ENCODE data around the gene ASTN2.

ASTN2 gene, protein sequence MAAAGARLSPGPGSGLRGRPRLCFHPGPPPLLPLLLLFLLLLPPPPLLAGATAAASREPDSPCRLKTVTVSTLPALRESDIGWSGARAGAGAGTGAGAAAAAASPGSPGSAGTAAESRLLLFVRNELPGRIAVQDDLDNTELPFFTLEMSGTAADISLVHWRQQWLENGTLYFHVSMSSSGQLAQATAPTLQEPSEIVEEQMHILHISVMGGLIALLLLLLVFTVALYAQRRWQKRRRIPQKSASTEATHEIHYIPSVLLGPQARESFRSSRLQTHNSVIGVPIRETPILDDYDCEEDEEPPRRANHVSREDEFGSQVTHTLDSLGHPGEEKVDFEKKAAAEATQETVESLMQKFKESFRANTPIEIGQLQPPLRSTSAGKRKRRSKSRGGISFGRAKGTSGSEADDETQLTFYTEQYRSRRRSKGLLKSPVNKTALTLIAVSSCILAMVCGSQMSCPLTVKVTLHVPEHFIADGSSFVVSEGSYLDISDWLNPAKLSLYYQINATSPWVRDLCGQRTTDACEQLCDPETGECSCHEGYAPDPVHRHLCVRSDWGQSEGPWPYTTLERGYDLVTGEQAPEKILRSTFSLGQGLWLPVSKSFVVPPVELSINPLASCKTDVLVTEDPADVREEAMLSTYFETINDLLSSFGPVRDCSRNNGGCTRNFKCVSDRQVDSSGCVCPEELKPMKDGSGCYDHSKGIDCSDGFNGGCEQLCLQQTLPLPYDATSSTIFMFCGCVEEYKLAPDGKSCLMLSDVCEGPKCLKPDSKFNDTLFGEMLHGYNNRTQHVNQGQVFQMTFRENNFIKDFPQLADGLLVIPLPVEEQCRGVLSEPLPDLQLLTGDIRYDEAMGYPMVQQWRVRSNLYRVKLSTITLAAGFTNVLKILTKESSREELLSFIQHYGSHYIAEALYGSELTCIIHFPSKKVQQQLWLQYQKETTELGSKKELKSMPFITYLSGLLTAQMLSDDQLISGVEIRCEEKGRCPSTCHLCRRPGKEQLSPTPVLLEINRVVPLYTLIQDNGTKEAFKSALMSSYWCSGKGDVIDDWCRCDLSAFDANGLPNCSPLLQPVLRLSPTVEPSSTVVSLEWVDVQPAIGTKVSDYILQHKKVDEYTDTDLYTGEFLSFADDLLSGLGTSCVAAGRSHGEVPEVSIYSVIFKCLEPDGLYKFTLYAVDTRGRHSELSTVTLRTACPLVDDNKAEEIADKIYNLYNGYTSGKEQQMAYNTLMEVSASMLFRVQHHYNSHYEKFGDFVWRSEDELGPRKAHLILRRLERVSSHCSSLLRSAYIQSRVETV (N-terminal part only)

DNA sequence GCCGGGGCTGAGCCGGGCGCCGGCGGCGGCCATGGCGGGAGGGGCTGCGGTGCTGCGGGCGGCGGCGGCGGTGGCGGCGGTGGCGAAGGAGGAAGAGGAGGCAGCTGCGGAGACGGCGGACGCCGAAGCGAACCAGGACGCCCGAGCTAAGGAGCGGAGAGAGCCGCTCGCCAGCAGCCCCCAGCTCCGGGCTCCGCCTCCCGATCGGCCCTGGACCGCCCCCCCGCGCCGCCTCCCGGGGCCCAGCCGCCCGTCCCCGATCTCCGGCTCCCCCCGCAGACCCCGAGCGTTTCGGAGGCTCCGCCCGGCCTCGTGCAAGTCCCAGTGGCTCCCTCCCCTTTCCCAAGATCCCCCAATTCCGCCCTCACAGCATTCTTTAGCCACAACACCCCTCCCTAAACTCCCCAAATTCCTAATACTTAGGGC, at the start of gene ASTN2:
TSS of gene ASTN2 (minus strand) at position 152 of the 426 bp plus-strand sequence. CDS start at position 33, 119 bp downstream.
- no peak for DNase-seq

DNA sequence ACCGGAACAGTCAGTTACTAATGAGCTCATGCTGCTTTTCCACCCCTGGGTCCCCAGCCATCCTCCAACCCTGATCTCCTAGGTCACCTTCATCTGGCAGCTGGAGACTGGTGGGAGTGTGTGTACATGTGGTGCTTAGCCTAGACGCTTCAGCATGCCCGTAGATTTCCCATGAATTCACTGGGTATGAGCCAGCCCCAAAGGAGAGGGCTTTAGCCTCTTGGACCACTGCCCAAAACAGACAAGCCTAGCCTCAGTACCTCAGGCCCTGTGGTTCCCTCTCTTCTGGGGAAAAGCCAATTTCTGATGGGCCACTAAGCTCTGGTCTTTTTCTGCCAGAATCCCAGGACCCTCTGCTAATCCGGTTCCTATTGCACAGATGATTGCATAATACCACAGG, 48.0 kb upstream of the ASTN2 start:
- DNase-seq: no peak

DNA sequence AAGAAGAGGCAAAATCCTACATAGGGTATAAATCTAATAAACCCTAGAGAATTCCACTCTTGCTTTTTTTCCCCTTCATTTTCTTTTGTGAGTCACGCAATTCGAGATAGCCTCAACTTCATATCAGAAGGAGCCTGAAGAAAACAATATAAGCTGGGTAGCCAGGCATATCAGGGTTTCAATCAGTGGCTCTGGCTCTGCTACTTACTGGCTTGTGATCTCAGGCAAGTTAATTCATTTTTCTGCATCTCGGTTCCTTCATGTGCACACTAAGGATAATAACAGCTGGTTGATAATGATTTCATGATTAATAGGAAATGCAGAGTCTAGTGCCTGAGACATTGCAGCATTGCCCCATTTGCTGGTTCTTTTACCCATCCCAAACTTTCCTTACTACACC, 46.5 kb upstream of the ASTN2 start:
- DNase-seq: no peak

DNA sequence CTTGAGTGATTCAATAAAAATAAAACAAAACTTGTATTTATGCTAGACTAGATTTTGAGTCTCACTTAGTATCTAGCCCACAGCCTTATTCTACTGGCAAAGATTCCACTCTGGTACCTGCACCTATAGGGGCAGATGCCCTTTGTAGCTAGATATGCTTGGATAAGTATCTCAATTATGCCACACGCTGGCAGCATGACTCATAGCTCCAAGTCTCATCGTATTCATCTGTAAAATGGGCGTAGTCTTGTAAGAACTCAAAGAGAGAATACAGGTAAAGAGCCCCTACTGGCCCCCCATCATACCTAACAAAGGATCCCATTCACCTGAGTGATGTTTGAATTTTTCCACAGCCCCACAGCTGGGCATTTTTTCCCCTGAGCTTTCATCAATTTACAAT, 45.9 kb upstream of the ASTN2 start:
- DNase-seq: no peak

DNA sequence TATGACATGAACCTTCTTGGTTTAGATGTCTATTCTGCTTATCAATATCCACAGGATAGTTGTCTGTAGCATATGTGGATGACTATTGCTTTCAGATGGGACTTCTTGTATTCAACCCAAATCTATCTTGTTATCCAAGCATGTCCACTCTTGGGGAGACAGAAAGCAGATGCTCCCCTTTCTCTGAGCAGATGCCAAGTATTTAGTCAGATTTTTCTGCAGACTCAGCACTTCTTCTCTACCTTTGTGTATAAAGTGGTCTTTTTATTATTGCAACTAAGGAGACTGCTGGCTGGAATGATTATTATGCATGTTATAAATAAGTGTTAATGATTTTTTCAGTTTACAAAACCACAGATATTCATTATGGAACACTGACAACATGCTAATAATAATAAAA, 45.1 kb upstream of the ASTN2 start:
- DNase-seq: no peak

DNA sequence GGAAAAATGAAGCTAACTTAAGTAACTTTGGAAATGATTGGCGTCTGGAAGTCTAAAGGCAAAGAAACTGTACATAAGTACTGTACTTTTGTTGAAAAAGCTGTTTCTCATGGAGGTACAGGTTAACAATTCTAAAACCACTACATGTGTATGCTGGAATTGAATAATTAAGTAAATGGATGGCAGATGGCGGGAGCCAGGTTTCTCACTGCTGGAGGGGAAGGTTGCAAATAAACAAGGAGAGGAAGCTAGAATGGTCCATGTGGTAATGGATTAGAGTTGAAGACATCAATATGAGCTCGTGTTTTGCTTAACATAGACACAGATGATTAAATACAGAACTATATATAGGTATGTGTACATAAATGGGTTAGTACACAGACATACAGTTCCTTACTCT, 43.2 kb upstream of the ASTN2 start:
- no peak for DNase-seq

DNA sequence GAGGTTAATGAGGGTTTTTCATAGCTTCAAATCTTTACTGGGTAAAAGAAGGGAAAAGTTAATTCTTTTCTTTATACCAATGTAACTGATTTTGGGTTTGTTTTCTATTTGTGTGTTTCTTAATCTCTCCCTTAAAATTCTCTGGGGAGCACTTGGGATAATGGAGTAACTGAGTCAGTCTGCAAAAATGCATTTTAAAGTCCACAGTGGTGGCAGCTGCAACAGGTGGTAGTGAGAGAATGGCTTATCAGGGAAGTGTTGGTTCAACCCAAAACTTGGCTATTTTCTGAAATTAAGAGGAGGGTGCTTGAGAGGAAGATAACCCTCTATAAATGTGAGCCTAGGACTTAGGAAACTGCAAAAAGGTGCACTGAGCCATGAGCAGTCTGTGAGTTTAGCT, 39.9 kb upstream of the ASTN2 start:
- no peak for DNase-seq

DNA sequence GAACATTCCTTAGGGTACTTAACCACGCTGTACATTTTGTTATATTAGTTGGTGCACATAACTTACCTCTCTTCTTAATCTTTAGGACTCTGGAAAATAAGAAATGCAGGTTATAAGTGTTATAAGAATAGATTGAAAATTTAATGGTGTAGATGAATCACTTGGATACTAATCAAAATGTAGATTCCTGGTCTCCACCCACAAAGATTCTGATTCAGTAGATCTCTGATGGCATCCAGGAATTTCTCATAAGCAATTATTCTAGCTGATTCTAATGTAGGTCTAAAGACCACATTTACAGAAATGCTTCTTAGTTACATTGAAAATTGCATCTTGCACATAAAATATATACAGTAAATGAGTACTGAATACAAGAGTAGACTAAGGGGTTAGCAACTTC, 38.9 kb upstream of the ASTN2 start:
- no peak for DNase-seq

DNA sequence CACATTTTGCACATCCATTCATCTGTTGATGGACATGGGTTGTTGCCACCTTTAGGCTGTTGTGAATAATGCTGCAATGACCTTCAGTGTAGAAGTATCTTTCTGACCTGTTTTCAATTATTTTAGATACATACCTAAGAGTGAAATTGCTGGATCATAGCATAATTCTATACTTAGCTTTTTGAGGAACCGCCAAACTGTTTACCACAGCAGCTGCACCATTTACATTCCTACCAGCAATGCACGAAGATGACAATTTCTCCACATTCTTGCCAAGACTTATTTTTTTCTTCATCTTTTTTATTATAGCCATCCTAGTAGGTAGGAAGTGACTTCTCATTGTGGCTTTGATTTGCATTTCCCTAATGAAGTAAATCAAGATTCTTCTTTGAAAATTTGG, 36.5 kb upstream of the ASTN2 start:
- no peak for DNase-seq

DNA sequence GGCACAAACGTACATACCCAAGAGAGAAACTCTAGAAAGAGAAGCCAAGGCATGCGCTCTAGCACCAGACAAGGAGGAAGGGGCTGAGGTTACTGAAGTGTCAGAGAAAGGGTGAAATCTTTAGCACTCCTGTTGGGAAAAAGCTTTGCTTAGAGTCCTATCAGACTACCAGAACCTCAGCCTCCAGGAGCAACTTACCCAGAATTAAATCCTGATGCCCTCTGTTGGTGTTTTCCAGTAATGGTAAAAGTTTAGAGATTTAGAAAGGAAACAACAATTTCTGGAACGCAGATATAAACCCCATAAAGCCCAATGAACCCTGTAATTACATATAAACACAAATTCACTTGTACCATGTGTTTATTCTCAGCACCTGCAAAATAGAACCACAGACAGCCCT, 33.2 kb upstream of the ASTN2 start:
- peak; percentile 0 for DNase-seq

DNA sequence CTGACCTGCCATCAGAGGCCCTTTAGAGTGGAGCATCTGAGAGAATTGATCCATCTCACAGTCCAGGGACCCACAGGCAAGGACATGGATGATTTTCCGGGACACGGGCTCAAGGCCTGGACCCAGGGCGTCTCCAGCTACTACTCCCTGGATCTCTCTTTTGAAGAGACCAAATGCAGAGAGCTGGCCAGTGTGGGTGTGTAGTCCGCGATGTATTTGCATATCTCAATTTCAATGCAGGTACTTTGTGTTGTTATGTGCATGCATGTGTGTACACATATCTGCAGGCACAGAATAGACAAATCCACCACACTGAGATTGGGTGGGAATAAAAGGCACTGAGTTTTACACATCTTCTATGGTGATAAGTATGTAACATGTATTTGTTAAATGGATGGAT, 30.8 kb upstream of the ASTN2 start:
- DNase-seq: peak; percentile 14

DNA sequence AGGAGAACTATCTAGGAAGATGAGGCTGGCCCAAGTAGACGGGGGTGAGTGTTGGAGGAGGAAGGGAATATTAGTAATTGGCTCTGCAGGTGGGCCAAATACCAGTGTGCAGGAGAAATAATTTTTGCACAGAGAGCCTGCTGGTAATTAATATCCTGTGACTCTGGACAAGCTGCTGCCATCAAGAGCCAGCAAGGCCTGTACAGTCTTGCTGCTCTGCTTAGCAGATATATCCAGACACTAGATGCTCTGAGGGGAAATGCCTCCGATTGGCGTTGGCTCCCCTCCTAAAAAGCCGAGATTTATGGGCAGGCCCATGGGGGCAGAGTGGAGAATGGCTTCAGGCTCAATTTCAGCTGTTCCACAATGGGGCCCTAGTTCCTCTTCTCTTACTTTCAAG, 29.6 kb upstream of the ASTN2 start:
- DNase-seq: no peak

DNA sequence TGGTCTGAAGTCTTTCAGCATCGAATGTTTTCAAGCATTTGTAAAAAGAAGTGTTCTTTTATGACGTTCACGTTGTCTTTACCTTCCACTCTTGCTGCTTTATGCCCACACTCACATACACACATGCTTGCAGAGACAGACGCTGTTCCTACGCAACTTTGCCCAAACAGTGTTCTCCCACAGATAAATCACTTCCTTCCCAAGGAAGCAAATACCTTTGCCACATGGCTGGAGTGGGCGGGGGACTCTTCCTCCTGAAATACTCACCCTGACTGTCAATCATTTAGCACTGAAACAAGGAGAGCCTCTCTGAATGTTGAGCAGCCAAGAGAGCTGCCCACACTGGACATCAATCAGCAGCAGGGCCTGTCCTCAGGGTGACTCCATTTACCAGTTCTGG, 22.4 kb upstream of the ASTN2 start:
- no peak for DNase-seq

DNA sequence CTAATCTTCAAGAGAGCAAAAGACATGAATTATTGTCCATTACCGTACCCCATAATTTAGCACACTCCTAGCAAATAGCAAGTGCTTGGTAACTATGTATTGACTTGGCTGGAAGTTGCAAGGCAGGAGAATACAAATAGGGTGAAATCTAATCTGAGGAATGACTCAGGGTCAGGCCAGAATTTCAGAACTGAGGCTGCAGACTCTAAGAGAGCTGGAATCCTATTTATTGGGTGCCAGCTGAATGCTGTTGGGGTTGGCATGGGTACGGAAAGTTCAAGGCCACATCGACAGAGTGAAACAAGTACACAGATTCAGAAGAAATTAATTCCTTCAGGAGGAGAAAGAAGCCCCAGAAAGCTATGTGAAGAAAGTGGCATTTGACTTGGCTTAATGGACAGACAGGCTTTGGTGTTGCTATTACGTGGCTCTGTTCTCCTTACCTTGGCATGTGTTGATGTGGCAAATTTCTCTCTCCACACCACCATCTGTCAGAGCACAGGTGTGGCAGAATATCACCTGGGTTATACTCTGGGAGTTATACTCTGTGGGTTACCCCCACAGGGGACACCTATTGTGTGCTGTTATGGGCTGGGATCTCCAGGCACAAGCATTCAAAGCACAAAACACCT, 20.9 kb upstream of the ASTN2 start:
- no peak for DNase-seq

DNA sequence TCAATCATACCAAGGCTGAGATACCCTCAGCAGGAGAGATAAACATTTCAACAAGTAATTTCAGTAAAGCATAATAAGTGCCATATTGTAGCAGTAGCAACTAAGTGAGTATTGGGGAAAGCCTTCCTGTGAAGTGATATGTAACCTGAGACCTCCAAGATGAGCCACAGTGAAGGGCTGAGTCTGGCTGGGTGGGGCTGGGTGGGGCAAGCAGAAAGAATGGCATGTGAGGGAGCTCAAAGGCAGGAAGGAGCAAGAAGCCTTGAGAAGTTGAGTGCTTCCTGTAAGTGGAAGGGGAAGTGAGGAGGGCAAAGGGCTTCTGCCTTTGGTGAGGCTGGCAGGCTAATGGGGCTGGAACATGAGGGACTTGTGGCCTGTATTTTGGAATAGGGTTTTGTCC, 19.7 kb upstream of the ASTN2 start:
- DNase-seq: no peak

DNA sequence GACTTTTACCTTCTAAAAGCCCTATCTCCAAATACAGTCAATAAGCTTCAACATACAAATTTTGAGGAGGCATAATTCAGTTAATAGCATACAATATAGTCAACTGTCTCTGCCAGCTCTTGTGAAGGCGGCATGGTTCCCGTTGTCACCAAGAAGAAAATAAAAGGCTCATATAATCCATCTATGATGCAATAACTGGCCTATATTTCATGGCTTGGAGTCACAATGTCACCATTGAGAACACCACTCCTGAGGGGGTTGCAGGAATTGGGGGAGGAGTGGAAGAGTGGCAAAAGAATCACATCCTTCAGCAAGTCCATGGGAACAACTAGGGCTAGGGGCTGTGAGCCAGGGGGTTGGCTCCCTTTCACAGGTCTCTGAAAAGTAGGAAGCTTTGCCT, 16.0 kb upstream of the ASTN2 start:
- no peak for DNase-seq

DNA sequence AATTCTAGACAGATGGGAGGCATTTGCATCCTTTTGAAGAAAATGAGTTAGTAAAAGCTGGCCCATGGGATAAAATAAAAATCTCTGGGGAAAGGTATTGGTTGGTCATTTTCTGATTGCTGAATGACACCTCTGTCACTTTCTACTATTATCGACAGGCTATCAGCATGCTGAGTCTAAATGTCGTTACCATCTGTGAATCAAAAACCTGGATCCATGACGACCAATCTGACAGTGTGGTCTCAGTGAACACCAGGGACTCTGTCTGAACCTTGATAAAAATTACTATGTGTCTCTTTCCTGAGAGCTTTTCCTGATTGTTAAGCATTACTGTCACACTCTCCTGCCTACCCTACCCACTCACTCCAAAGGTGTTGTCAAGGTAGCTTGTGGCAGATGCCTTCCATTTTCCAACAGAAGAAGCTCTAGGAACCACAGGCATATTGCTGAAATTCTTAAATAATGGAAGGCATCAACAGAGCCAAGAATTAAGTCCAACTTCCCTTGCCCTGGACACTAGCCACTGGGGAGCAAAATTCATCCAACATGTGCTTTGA, 12.6 kb upstream of the ASTN2 start:
- DNase-seq: no peak

DNA sequence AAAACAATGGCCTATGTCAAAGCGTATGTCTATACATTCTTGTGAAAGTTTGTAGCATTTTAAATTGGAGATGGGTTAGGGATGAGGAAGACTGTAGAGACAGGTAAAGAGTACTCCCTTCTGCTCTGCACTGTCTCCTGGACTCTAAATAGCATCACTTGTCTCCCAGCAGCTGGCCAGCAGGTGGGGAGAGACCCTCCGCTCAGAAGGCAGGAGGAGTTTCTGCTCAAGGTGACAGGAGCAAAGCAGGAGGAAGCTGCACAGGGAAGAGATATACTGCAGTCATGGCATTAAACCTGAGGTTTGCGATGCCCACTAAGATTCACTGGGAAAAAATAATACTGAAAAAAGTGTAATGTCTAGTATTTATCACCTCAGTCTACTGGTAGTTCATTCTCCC, 10.7 kb upstream of the ASTN2 start:
- DNase-seq: no peak

DNA sequence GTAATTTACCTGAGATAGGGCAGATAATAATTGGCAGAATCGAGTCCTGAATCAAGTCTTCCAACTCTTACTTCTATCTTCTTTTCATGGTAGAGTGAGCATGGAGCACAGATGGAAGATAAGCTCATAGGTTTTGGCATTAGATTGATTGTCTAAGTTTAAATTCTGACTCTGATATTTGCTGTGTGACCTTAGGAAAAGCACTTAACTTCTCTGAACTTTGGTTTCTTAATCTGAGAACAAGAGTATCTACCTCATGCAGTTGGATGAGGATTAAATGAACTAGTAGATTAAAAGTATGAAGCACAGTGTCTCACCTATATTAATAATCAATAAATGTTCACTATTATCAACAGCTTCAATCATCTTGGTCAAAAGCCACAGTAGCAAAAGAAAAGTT, 9.4 kb upstream of the ASTN2 start:
- DNase-seq: no peak

DNA sequence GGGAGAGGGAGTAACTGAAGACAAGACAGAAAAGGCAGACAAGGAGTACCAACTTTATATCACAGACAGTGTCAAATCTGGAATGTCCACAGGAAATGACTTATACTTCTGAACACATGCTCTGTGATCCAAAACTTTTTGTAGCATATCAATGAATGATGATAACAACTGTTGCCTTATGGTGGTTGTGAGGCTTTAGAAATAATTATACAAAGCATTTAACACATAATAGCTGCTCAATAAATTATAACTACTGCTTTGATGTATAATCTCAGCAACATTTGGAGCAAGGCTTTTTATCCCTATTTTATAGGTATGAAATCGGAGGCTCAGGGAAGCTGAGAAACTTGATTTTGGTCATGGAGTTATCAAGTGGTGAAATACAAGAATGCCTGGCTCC, 3.3 kb upstream of the ASTN2 start:
- no peak for DNase-seq

DNA sequence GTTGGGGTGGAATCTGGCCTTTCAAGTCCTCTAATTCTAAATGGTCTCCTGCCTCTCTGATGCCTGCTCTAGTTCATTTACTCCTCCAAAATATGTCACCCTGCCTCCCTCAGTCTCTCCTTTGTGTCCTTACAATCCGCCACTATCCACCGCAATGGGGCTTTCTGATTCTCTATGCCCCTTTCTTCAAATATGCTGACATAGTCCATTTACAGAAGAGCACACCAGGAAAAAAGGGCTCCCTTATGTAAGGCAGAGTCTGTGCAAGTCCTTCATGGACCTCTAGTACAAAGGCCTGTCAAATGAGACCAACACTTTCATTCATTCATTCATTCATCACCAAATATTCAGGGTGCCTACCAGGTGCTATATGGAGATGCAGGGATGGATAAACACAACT, 2.0 kb upstream of the ASTN2 start:
- DNase-seq: no peak

DNA sequence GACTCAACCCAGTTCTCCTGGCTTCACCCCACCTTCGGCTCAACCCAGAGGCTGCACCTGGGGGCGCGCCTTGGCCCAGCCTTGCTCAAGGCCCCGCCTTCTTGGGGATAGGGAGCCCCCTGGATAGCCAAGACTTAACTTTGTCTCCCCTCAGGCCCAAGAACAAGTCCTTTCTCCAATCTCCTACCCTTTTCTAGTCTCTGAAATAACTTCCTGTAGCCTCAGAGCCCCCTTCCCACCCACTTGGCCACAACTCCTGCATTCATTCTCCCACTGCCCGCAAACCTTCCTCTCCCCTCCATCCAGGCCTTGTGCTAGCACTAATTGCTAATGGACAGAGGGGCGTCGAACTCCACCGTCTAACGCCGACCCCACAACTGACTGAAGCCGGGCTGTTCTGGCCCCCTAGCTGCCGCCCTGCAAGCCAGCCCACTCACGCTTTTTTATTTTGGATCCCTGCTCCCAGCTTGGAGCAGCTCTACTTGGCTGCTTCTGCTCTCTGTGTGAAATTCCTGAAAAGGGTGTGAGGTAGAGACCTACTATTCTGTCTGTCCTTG, 579 bp upstream of the ASTN2 start:
- DNase-seq: peak; percentile 10

Measured in NCI-H526 treated with DMSO at 0.1 percent for 48 hours (cell line).